Measurements from ENCODE around the gene CACTIN.

The CACTIN gene

GRCh38 chr19:3604227-3604986, 22.2 kb downstream of the CACTIN start:
- H3K27ac Mint-ChIP-seq: no peak overlapping the region
- H3K36me3 Mint-ChIP-seq: no peaks in the 10 kb centered on the region
- no peaks in the 10 kb centered on the region for H3K9me3 Mint-ChIP-seq
- no peaks in the 10 kb centered on the region for H3K27me3 Mint-ChIP-seq
- H3K4me3 Mint-ChIP-seq: no peak overlapping the region
- peaks cover 8% of the 10 kb centered on the region for H3K4me1 Mint-ChIP-seq

- H3K4me1 Mint-ChIP-seq: peaks cover 6% of the 10 kb centered on the region
- no peak overlapping the region for H3K27ac Mint-ChIP-seq
- H3K36me3 Mint-ChIP-seq: no peaks in the 10 kb centered on the region
- no peaks in the 10 kb centered on the region for H3K27me3 Mint-ChIP-seq
- no peaks in the 10 kb centered on the region for H3K9me3 Mint-ChIP-seq
- no peak overlapping the region for H3K4me3 Mint-ChIP-seq
Measured at GRCh38 chr19:3603121-3603811, 23.3 kb downstream of the CACTIN start.

DNA sequence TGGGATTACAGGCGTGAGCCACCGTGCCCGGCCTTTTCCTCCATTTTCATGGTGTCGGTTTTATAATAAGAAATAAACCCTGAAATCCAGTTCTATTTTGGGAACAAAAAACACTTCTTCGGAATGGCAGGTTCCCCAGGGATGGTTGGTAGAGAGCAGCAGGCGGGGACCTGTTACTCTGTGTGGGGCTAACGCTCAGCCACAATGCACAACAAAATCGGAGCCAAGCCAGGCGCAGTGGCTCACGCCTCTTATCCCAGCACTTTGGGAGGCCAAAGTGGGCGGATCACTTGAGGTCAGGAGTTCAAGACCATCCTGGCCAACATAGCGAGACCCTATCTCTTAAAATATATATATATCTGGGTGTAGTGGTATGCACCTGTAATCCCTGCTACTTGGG, 25.6 kb downstream of the CACTIN start:
- Mint-ChIP-seq H3K4me1 (no peaks in the 10 kb centered on the region), H3K4me3 (no peak overlapping the region), H3K9me3 (no peaks in the 10 kb centered on the region), H3K36me3 (no peaks in the 10 kb centered on the region), H3K27ac (no peak overlapping the region), H3K27me3 (no peaks in the 10 kb centered on the region)

- no peaks in the 10 kb centered on the region for H3K27me3 Mint-ChIP-seq
- H3K36me3 Mint-ChIP-seq: no peaks in the 10 kb centered on the region
- H3K4me3 Mint-ChIP-seq: no peak overlapping the region
- H3K27ac Mint-ChIP-seq: no peak overlapping the region
- no peaks in the 10 kb centered on the region for H3K4me1 Mint-ChIP-seq
- no peaks in the 10 kb centered on the region for H3K9me3 Mint-ChIP-seq
Measured at GRCh38 chr19:3599776-3600187, 26.8 kb downstream of the CACTIN start.

DNA sequence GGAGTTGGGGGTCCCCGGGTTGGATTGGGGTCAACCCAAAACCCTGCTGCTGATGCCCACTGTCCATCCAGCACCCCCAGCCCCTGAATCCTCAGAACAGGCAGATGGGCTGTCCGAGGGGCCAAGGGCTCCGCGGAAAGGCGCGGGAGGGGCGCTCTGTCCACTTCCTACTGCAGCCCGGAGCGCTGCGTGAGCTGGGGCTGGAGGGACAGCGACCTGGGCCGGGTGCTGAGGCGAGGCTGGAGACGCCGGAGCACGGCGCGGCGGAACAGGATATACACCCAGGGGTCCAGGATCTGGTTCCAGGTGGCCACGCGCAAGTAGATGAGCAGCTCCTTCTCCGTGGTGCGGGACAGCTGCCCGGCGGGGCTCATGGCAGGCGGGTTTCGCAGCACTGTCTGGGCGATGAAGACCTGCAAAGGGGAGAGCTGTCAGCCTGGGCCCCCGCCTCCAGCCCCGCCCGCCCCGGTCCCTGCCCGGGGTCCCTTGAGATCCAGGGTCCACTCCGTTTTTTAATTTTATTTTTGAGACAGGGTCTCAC, 31.0 kb downstream of the CACTIN start:
- no peak overlapping the region for H3K27ac Mint-ChIP-seq
- no peaks in the 10 kb centered on the region for H3K9me3 Mint-ChIP-seq

DNA sequence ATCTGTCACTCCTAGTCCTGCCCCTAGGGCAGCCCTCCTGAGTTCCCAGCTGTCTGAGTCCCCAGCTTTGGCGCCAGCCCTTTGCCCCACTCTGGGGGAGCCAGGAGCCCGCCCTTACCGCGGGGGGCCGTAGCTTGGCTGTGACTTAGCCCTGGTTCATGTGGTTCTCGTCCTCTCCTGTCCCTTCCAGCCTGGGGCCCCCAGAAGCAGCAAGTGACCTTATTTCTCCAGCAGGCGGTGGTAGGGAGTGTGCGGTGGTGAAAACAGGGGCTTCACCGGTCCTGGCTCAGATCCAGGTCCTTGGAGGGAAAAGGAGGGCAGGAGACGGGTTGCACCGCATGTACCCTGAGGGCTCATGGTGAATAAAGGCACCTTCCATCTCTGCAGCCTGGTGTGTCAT, 33.4 kb downstream of the CACTIN start:
- Mint-ChIP-seq H3K27me3 (no peaks in the 10 kb centered on the region), H3K27ac (no peak overlapping the region), H3K9me3 (no peaks in the 10 kb centered on the region), H3K4me3 (no peak overlapping the region), H3K36me3 (no peaks in the 10 kb centered on the region), H3K4me1 (no peaks in the 10 kb centered on the region)

More for the DNA sequence above, 31.0 kb downstream of the CACTIN start:
- Mint-ChIP-seq H3K36me3 (no peaks in the 10 kb centered on the region), H3K4me3 (no peak overlapping the region), H3K27me3 (no peaks in the 10 kb centered on the region), H3K4me1 (no peaks in the 10 kb centered on the region)

- Mint-ChIP-seq H3K27me3 (no peaks in the 10 kb centered on the region), H3K4me1 (no peaks in the 10 kb centered on the region), H3K9me3 (no peaks in the 10 kb centered on the region), H3K27ac (no peak overlapping the region), H3K4me3 (no peak overlapping the region), H3K36me3 (no peaks in the 10 kb centered on the region)
Measured at GRCh38 chr19:3591876-3592613, 34.5 kb downstream of the CACTIN start.

DNA sequence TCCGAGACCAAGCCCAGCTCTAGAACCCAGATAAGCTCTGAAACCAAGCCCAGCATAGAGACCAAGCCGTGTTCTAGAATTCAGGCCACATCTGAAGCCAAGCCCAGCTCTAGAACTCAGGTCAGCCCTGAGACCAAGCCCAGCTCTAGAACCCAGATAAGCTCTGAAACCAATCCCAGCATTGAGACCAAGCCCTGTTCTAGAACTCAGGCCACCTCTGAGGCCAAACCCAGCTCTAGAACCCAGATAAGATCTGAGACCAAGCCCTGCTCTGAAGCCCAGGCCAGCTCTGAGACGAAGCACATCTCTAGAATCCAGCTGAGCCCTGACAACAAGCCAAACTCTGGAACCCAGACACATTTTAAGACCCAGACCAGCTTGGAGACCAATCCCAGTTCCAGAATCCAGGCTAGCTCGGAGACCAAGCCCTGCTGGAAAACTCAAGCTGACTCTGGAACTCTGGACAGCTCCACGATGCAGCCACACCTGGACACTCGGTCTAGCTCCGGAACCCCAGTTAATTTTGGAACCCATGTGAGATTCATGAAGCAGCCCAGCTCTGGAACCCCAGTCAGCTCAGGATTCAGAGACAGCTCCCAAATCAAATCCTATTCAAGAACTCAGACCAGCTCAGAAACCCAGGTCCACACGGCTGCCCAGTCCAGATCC, 35.5 kb downstream of the CACTIN start:
- H3K9me3 Mint-ChIP-seq: no peaks in the 10 kb centered on the region
- H3K4me3 Mint-ChIP-seq: no peak overlapping the region
- H3K27me3 Mint-ChIP-seq: no peaks in the 10 kb centered on the region
- no peaks in the 10 kb centered on the region for H3K4me1 Mint-ChIP-seq
- H3K36me3 Mint-ChIP-seq: no peaks in the 10 kb centered on the region
- no peak overlapping the region for H3K27ac Mint-ChIP-seq

- no peaks in the 10 kb centered on the region for H3K27me3 Mint-ChIP-seq
- no peak overlapping the region for H3K27ac Mint-ChIP-seq
- H3K4me1 Mint-ChIP-seq: no peaks in the 10 kb centered on the region
- no peaks in the 10 kb centered on the region for H3K36me3 Mint-ChIP-seq
- no peak overlapping the region for H3K4me3 Mint-ChIP-seq
- no peaks in the 10 kb centered on the region for H3K9me3 Mint-ChIP-seq
Measured at GRCh38 chr19:3589949-3590348, 36.6 kb downstream of the CACTIN start.

- Mint-ChIP-seq H3K4me3 (no peak overlapping the region), H3K9me3 (no peaks in the 10 kb centered on the region), H3K27me3 (no peaks in the 10 kb centered on the region), H3K27ac (no peak overlapping the region), H3K4me1 (no peaks in the 10 kb centered on the region), H3K36me3 (no peaks in the 10 kb centered on the region)
Measured at GRCh38 chr19:3589439-3589838, 37.2 kb downstream of the CACTIN start.

GRCh38 chr19:3586707-3587346, 39.8 kb downstream of the CACTIN start:
- H3K9me3 Mint-ChIP-seq: no peaks in the 10 kb centered on the region
- no peaks in the 10 kb centered on the region for H3K27me3 Mint-ChIP-seq
- H3K4me1 Mint-ChIP-seq: no peaks in the 10 kb centered on the region
- no peak overlapping the region for H3K27ac Mint-ChIP-seq
- no peaks in the 10 kb centered on the region for H3K36me3 Mint-ChIP-seq
- peak overlapping the region; percentile 11 for H3K4me3 Mint-ChIP-seq

GRCh38 chr19:3586127-3586626, 40.4 kb downstream of the CACTIN start:
- Mint-ChIP-seq H3K4me3 (peak overlapping the region; percentile 55), H3K27me3 (no peaks in the 10 kb centered on the region), H3K4me1 (no peaks in the 10 kb centered on the region), H3K9me3 (no peaks in the 10 kb centered on the region), H3K27ac (no peak overlapping the region), H3K36me3 (no peaks in the 10 kb centered on the region)

DNA sequence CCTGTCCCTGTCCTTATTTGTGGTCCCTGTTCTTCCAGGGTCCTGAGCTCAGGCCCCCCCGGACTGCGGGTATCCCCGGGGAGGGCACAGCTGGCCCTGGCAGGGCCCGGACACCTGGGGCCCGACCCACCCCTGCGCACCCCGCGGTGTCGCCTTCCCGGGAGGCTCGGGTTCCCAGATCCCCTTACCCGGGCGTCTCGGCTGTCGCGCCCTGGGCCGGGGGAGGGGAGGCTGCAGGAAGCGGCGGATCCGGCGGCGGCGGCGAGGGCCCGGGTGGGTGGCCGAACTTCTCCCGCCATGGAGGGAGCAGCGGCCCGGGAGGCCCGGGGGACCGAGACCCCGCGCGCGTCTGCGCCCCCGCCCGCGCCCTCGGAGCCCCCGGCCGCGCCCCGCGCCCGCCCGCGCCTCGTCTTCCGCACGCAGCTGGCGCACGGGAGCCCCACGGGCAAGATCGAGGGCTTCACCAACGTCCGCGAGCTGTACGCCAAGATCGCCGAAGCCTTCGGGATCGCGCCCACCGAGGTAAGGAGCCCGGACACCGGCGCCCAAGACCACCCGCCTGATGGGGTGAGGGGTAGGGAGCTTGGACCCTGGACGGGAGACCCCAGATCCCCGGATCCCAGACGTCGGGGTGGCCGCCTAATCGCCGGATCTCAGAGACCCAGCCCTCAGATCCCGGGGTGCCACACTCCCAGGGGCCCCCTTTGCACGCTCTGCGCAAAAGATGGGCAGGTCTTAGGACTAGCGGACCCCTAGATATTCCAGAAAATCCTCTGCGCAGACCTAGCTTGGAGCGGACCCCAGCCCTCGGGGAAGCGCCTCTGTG, 41.1 kb downstream of the CACTIN start, which contains the start of gene GIPC3:
Gene GIPC3, plus strand, starts transcription at position 178 of the 826 bp plus-strand sequence. Its CDS starts 120 bp downstream, at position 298.
- peak within 1 kb of the TSS; percentile 55 for H3K4me3 Mint-ChIP-seq
- H3K4me1 Mint-ChIP-seq: no peaks in the 10 kb centered on the region
- H3K36me3 Mint-ChIP-seq: no peaks in the 10 kb centered on the region
- no peak within 1 kb of the TSS for H3K27ac Mint-ChIP-seq
- H3K27me3 Mint-ChIP-seq: no peaks in the 10 kb centered on the region
- no peaks in the 10 kb centered on the region for H3K9me3 Mint-ChIP-seq

Data from activated naive CD4-positive, alpha-beta T cell treated with anti-CD3 and anti-CD28 coated beads, Interleukin-2, amount 50 U/mL, for 24 hours (primary cell).